HepG2 (cell line): Measurements from ENCODE around the gene MAN1A1. TPM values are rescaled to one million over a fixed set of nuclear protein-coding genes. Genes with fewer than 3 reads are reported as not detected.

Experiments used
- CHD4 ChIP-seq: fragments of 200-600 bp; sonication (generic); IDR thresholded peaks from 2 replicates; pipeline ENCODE4 v1.7.0; 2017; ENCODE audit warnings: mild to moderate bottlenecking, low read length, borderline replicate concordance
- FOXK1 ChIP-seq: sonication (generic); formaldehyde crosslinking; IDR thresholded peaks from 2 replicates; pipeline ENCODE4 v1.4.0; 2020; ENCODE audit warnings: low read depth, missing genetic modification reagents, borderline replicate concordance
- HHEX ChIP-seq: IDR thresholded peaks from 2 replicates; pipeline ENCODE4 v1.6.1; 2016; ENCODE audit warnings: control low read depth
- IKZF4 ChIP-seq: sonication (generic); formaldehyde crosslinking; IDR thresholded peaks from 2 replicates; pipeline ENCODE4 v1.5.1; 2020; ENCODE audit warnings: borderline replicate concordance, mild to moderate bottlenecking, low read depth, missing genetic modification reagents; ENCODE audit errors: not compliant biosample characterization
- KLF16 ChIP-seq, 2 experiments: sonication (generic) in 1 of 2; formaldehyde crosslinking in 1 of 2; IDR thresholded peaks; 2 replicates each; pipeline versions ENCODE4 v1.6.1 to v1.8.0; 2016 to 2023; ENCODE audit warnings: missing genetic modification reagents in 2 of 2, missing compliant biosample characterization in 1 of 2
- MEIS2 ChIP-seq: sonication (generic); formaldehyde crosslinking; IDR thresholded peaks from 2 replicates; pipeline ENCODE4 v1.9.0; 2021; ENCODE audit warnings: mild to moderate bottlenecking, missing genetic modification reagents
- MTF1 ChIP-seq: sonication (generic); formaldehyde crosslinking; IDR thresholded peaks from 2 replicates; pipeline ENCODE4 v1.5.0; 2020; ENCODE audit warnings: missing genetic modification reagents
- NFE2L2 ChIP-seq: fragments of 150-350 bp; IDR thresholded peaks from 2 replicates; pipeline ENCODE4 v1.6.1; 2014; ENCODE audit warnings: low read length
- NONO ChIP-seq, 2 experiments: fragments of 450-650 bp in 1 of 2; sonication (generic) in 1 of 2; formaldehyde crosslinking in 1 of 2; IDR thresholded peaks in 1 of 2; conservative IDR thresholded peaks in 1 of 2; 2 replicates each; pipeline versions ENCODE4 v1.6.1 to v1.8.0; 2017 to 2022; ENCODE audit warnings: mild to moderate bottlenecking in 1 of 2, missing genetic modification reagents in 1 of 2, moderate library complexity in 1 of 2
- NR3C1 ChIP-seq: sonication (generic); formaldehyde crosslinking; IDR thresholded peaks from 2 replicates; pipeline ENCODE4 v1.4.0; 2020; ENCODE audit warnings: missing genetic modification reagents
- PHB2 ChIP-seq: fragments of 450-650 bp; IDR thresholded peaks from 2 replicates; pipeline ENCODE4 v1.6.1; 2018; ENCODE audit not compliant: partially characterized antibody
- SIX4 ChIP-seq: sonication (generic); formaldehyde crosslinking; IDR thresholded peaks from 2 replicates; pipeline ENCODE4 v1.4.0; 2020; ENCODE audit warnings: missing genetic modification reagents
- ZNF12 ChIP-seq: sonication (generic); formaldehyde crosslinking; IDR thresholded peaks from 2 replicates; pipeline ENCODE4 v1.5.0; 2020; ENCODE audit warnings: missing genetic modification reagents
- ZNF629 ChIP-seq: sonication (generic); formaldehyde crosslinking; conservative IDR thresholded peaks from 2 replicates; pipeline ENCODE4 v1.5.0; 2020; ENCODE audit warnings: missing genetic modification reagents
- ZNF674 ChIP-seq: sonication (generic); formaldehyde crosslinking; IDR thresholded peaks from 2 replicates; pipeline ENCODE4 v1.5.0; 2020; ENCODE audit warnings: low read depth, mild to moderate bottlenecking, missing genetic modification reagents
- ZNF879 ChIP-seq: sonication (generic); formaldehyde crosslinking; IDR thresholded peaks from 2 replicates; pipeline ENCODE4 v1.8.1; 2023; ENCODE audit warnings: missing genetic modification reagents
- polyA plus RNA-seq, 8 experiments: library from polyadenylated mRNA; depleted of rRNA in 3 of 8; stranded (reverse) in 7 of 8; unstranded in 1 of 8; fragments of >200 nt; fragmentation: Illumina TruSeq in 4 of 8; extraction: Trizol in 4 of 8; gene quantifications; 2 replicates each; pipeline versions ENCODE4 v1.2.1 to v1.2.3, GENCODE V29; 2011 to 2016; ENCODE audit warnings: low read depth in 4 of 8, missing spikeins in 1 of 8, mixed read lengths in 1 of 8; ENCODE audit not compliant: insufficient read depth in 1 of 8
- total RNA-seq, 5 experiments: library from RNA; depleted of rRNA; stranded (reverse); fragments of >200 nt; fragmentation: Illumina TruSeq; extraction: Trizol; gene quantifications; 2 replicates each; pipeline ENCODE4 v1.2.3, GENCODE V29; 2016; ENCODE audit warnings: low read depth in 1 of 5
- TF ChIP-seq, protein P1 (sequence below): sonication (generic); formaldehyde crosslinking; conservative IDR thresholded peaks from 2 replicates; pipeline ENCODE4 v1.8.0; 2022; ENCODE audit warnings: low read depth, missing genetic modification reagents
- TF ChIP-seq, protein P2 (sequence below): sonication (generic); formaldehyde crosslinking; IDR thresholded peaks from 2 replicates; pipeline ENCODE4 v1.4.0; 2020; ENCODE audit warnings: missing genetic modification reagents
- TF ChIP-seq, protein P3 (sequence below): sonication (generic); formaldehyde crosslinking; IDR thresholded peaks from 2 replicates; pipeline ENCODE4 v1.4.0; 2020; ENCODE audit warnings: mild to moderate bottlenecking, missing genetic modification reagents
- TF ChIP-seq, protein P4 (sequence below): sonication (generic); formaldehyde crosslinking; IDR thresholded peaks from 2 replicates; pipeline ENCODE4 v1.4.0; 2020; ENCODE audit warnings: low read depth, mild to moderate bottlenecking, missing genetic modification reagents

MAN1A1 gene
- total and polyA plus RNA-seq, 2 of the 13 experiments (the other 11 are each of a cell fraction or from before 2014, with no cell fraction given) = 156 to 236 TPM

DNA sequence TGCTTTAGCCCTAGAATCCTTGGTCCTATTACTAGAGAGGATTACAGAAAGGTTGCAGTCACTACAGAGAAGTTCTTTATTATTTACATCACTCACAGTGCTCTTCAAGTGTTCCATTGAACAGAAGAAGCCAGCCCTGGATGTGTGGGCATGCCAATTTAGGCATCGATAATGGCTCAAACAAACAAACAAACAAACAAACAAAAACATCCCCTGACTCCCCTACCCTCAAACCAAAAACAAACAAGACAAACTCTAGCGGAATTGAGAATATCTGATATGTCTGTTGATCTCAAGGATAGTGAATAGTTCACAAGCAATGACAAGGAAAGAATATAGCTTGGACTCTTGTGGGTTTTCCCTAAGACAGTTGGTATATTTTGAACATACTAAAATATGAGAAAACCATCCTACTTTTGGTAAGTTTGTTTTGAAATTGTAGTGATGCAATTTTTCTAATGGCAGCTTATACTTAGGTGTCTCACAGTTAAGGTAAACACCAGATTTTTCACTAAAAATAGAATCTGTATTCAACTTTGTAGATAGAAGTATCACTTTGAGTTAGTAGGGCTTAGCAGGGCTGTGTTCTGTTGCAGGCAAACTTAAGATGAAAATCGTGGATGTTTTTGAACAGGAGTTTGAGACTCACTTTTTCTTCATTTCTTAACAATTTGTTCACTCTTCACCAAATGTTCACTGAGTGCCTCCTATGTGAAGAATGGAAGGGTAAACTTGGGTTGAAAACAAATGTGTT, 178.3 kb downstream of the MAN1A1 start (continued):
- TF ChIP-seq IKZF4 (no peak), PHB2 (no peak), ZNF629 (CRISPR knock-in tag) (peak; percentile 30; the same call in 1 of the 2 replicates), NFE2L2 (no peak), CHD4 (0 out of 2 replicates have a peak, but pooled peaks have one; percentile 25), HHEX (CRISPR knock-in tag) (no peak), SIX4 (CRISPR knock-in tag) (peak; percentile 36; the same call in 1 of the 2 replicates), ZNF674 (no peak), FOXK1 (CRISPR knock-in tag) (no peak), ZNF12 (CRISPR knock-in tag) (no peak), ZNF879 (CRISPR knock-in tag) (no peak), NONO (IDR thresholded peaks at IDR 0.05) (no peak), NONO (CRISPR knock-in tag; conservative IDR thresholded peaks at IDR 0.05) (no peak), NR3C1 (no peak), MEIS2 (no peak), MTF1 (CRISPR knock-in tag) (no peak), KLF16 (CRISPR knock-in tag; IDR thresholded peaks at IDR 0.05) (0 out of 4 replicates have a peak, but pooled peaks of 1 of the 2 experiments have one; percentile 13)
- TF ChIP-seq, protein P1, sequence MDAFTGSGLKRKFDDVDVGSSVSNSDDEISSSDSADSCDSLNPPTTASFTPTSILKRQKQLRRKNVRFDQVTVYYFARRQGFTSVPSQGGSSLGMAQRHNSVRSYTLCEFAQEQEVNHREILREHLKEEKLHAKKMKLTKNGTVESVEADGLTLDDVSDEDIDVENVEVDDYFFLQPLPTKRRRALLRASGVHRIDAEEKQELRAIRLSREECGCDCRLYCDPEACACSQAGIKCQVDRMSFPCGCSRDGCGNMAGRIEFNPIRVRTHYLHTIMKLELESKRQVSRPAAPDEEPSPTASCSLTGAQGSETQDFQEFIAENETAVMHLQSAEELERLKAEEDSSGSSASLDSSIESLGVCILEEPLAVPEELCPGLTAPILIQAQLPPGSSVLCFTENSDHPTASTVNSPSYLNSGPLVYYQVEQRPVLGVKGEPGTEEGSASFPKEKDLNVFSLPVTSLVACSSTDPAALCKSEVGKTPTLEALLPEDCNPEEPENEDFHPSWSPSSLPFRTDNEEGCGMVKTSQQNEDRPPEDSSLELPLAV (CRISPR knock-in tag) = no peak
- TF ChIP-seq, protein P2, sequence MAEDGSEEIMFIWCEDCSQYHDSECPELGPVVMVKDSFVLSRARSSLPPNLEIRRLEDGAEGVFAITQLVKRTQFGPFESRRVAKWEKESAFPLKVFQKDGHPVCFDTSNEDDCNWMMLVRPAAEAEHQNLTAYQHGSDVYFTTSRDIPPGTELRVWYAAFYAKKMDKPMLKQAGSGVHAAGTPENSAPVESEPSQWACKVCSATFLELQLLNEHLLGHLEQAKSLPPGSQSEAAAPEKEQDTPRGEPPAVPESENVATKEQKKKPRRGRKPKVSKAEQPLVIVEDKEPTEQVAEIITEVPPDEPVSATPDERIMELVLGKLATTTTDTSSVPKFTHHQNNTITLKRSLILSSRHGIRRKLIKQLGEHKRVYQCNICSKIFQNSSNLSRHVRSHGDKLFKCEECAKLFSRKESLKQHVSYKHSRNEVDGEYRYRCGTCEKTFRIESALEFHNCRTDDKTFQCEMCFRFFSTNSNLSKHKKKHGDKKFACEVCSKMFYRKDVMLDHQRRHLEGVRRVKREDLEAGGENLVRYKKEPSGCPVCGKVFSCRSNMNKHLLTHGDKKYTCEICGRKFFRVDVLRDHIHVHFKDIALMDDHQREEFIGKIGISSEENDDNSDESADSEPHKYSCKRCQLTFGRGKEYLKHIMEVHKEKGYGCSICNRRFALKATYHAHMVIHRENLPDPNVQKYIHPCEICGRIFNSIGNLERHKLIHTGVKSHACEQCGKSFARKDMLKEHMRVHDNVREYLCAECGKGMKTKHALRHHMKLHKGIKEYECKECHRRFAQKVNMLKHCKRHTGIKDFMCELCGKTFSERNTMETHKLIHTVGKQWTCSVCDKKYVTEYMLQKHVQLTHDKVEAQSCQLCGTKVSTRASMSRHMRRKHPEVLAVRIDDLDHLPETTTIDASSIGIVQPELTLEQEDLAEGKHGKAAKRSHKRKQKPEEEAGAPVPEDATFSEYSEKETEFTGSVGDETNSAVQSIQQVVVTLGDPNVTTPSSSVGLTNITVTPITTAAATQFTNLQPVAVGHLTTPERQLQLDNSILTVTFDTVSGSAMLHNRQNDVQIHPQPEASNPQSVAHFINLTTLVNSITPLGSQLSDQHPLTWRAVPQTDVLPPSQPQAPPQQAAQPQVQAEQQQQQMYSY = no peak
- TF ChIP-seq, protein P3, sequence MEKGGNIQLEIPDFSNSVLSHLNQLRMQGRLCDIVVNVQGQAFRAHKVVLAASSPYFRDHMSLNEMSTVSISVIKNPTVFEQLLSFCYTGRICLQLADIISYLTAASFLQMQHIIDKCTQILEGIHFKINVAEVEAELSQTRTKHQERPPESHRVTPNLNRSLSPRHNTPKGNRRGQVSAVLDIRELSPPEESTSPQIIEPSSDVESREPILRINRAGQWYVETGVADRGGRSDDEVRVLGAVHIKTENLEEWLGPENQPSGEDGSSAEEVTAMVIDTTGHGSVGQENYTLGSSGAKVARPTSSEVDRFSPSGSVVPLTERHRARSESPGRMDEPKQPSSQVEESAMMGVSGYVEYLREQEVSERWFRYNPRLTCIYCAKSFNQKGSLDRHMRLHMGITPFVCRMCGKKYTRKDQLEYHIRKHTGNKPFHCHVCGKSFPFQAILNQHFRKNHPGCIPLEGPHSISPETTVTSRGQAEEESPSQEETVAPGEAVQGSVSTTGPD (CRISPR knock-in tag) = no peak
- TF ChIP-seq, protein P4, sequence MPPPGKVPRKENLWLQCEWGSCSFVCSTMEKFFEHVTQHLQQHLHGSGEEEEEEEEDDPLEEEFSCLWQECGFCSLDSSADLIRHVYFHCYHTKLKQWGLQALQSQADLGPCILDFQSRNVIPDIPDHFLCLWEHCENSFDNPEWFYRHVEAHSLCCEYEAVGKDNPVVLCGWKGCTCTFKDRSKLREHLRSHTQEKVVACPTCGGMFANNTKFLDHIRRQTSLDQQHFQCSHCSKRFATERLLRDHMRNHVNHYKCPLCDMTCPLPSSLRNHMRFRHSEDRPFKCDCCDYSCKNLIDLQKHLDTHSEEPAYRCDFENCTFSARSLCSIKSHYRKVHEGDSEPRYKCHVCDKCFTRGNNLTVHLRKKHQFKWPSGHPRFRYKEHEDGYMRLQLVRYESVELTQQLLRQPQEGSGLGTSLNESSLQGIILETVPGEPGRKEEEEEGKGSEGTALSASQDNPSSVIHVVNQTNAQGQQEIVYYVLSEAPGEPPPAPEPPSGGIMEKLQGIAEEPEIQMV = no peak
